IPS-NIHi7 (cell line): ENCODE measurements around the gene ERBB3.
"Not testable (repeated sequence)": the region's sequence is repeated elsewhere in the genome, so short reads cannot be mapped to it uniquely, and the experiment has no call there.

Experiments used
- DNase-seq: peaks from one replicate; pipeline ENCODE4 v3.0.0; 2012; ENCODE audit warnings: mixed read lengths; ENCODE audit errors: extremely low spot score

The ERBB3 gene

DNA sequence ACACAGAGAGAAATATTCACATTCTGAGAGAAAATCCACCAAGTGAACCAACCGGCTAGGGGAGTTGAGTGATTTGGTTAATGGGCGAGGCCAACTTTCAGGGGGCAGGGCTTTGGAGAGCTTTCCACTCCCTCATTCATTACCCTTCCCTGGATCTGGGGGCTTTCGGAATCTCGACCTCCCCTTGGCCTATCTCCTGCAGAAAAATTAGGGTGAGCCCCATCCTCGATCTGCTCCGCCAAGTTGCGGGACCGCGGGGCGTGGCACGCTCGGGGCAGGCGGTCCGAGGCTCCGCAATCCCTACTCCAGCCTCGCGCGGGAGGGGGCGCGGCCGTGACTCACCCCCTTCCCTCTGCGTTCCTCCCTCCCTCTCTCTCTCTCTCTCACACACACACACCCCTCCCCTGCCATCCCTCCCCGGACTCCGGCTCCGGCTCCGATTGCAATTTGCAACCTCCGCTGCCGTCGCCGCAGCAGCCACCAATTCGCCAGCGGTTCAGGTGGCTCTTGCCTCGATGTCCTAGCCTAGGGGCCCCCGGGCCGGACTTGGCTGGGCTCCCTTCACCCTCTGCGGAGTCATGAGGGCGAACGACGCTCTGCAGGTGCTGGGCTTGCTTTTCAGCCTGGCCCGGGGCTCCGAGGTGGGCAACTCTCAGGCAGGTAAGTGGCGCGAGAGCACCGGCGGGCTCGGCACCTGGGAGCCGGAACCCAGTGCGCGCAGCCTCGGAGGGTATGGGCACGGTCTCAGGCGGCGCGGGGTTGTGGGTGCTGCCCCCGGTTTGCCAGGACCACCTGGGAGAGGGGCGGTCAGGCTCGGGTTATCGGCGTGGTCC lies at the start of gene ERBB3:
Gene ERBB3 (plus strand): TSS at position 443 of the 833 bp plus-strand sequence. CDS start 136 bp downstream, at position 579.
- peak; percentile 84 for DNase-seq

GRCh38 chr12:56031987-56032386 lies 48.0 kb upstream of the ERBB3 start:
- no peak for DNase-seq

- no peak for DNase-seq
Observed at GRCh38 chr12:56034586-56035332, 45.2 kb upstream of the ERBB3 start.

- no peak for DNase-seq
Observed at GRCh38 chr12:56037161-56037560, 42.8 kb upstream of the ERBB3 start.

GRCh38 chr12:56038022-56038655 lies 41.8 kb upstream of the ERBB3 start:
- DNase-seq = no peak

- no peak for DNase-seq
Observed at GRCh38 chr12:56040151-56040550, 39.8 kb upstream of the ERBB3 start.

- no peak for DNase-seq
Observed at GRCh38 chr12:56040963-56041551, 38.9 kb upstream of the ERBB3 start.

DNA sequence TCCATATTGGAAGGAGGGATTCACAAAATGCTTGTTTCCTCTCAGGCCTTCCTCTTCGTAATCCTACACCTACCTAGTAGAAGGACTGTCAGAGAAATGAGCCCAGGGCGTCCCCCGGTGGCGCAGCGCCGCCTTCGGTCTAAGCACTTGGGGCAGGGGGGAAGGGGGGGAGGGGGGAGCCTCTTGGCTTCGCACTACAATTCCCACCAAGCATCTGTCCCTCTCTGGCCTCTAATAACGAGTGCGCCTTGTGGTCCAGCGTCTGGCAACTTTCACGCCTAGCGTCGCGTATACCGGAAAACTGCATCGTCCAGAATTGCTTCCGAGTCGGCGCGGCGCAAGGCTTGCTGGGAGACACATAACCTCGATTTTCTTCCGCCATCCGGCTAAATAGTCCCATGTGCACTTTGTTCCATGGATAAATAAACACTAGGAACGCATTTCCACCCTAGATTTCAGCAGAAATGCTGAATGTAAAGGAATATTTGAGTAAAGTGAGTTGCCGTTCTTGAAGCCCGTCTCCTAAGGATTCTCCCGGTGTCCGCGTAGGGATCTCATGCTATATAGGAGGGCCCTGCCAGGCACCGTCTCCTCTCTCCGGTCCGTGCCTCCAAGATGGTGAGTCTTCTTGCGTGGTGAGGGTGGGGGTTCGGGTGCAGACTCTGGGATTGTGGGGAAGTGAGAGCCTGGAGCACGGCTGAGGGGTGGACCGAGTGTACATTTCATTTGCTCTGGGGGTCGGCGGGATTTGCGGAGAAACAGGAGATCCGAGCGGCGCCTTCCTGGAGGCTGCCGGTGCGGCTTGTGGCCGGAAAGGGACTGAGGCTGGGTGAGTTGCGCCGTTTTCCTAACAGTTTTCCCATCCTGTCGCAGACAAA lies 38.2 kb upstream of the ERBB3 start, which contains the start of gene RPS26:
Gene RPS26 (plus strand): TSS at position 367 of the 878 bp plus-strand sequence. CDS start 249 bp downstream, at position 616.
- DNase-seq = peak; percentile 91

- DNase-seq = not testable (repeated sequence)
Observed at GRCh38 chr12:56042430-56042813, 37.5 kb upstream of the ERBB3 start.

GRCh38 chr12:56042843-56043242 lies 37.1 kb upstream of the ERBB3 start:
- no peak for DNase-seq

- no peak for DNase-seq
Observed at GRCh38 chr12:56046027-56046780, 33.8 kb upstream of the ERBB3 start.

DNA sequence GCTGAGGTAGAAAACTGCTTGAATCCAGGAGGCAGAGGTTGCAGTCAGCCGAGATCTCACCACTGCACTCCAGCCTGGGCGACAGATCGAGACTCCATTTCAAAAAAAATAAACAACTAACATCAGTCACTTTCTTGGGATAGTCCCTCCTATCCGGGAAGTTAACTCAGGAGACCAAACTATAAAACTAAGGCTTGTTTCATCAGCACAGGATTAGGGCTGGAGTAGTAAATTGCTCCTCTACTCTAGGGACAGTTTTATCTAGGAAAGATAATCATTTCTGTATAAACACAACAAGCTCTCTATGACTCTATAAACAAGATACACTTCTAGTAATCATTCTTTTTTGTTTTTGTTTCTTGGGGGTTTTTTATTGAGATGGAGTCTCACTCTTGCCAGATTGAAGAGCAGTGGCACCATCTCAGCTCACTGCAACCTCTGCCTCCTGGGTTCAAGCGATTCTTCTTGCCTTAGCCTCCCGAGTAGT lies 26.5 kb upstream of the ERBB3 start:
- no peak for DNase-seq

- DNase-seq = not testable (repeated sequence)
Observed at GRCh38 chr12:56059964-56060363, 20.0 kb upstream of the ERBB3 start.

GRCh38 chr12:56061982-56062381 lies 18.0 kb upstream of the ERBB3 start:
- no peak for DNase-seq

DNA sequence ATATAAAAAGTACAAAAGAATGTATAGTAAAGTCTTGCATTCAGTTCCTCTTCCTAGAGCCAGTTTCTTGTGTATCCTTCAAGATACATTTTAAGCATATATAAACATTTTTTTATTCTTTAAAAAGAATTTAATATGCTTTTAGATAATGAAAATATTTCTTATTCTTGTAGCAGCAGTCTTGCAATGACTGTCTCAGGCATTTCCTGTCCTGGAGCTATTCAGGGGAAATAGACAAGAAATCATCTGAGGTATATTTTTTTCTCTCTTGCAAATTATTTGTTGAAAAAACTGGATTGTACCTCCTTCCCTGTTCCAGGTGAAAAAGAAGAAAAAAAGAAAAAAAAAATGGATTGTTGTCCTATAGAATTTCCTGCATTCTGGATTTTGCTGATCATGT lies 17.0 kb upstream of the ERBB3 start:
- no peak for DNase-seq

GRCh38 chr12:56071648-56072047 lies 8.3 kb upstream of the ERBB3 start:
- no peak for DNase-seq

GRCh38 chr12:56074396-56074795 lies 5.6 kb upstream of the ERBB3 start:
- no peak for DNase-seq

DNA sequence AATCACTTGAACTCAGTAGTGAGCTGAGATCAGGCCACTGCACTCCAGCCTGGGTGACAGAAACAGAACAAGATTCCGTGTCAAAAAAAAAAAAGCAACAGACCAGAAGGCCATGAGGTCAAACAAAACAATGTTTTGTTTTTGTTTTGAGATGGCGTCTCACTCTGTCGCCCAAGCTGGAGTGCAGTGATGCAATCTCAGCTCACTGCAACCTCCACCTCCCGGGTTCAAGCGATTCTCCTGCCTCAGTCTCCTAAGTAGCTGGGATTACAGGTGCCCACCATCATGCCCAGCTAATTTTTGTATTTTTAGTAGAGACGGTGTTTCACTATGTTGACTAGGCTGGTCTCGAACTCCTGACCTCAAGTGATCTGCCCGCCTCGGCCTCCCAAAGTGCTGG lies 2.0 kb upstream of the ERBB3 start:
- DNase-seq = not testable (repeated sequence)

- DNase-seq = no peak
Observed at GRCh38 chr12:56078427-56078826, 1.5 kb upstream of the ERBB3 start.
